IMR-90 (cell line): Measurements from ENCODE around the gene WSB1. TPM values are rescaled to one million over a fixed set of nuclear protein-coding genes. Genes with fewer than 3 reads are reported as not detected.
A peak's percentile ranks its signal among the peaks of the same experiment; 100 is the strongest.

Experiments
- ATAC-seq: fragments of 200-7000 bp; cut with Tn5 transposase; 2 replicates; pipeline ENCODE4 v1.9.1; 2020; ENCODE audit warnings: low read depth, mild to moderate bottlenecking, moderate library complexity
- BruUV-seq: library from RNA; stranded (reverse); fragments of 400-500 nt; replicated peaks from 2 replicates; lab custom pipeline; 2021; lab: Mats Ljungman, UMichigan
- CTCF ChIA-PET: fragments of 300-600 bp; formaldehyde crosslinking; extraction: SDS; loops from one replicate; lab custom pipeline; 2021; ENCODE audit warnings: antibody characterized with exemption; lab: Yijun Ruan, JAX
- POLR2A ChIA-PET: fragments of 300-600 bp; sonication (Branson Sonifier 250); formaldehyde crosslinking; loops from one replicate; lab custom pipeline; 2022; ENCODE audit warnings: antibody characterized with exemption; ENCODE audit not compliant: unreplicated experiment; lab: Charles Lee
- DNase-seq: peaks from one replicate; pipeline ENCODE4 v3.0.0; 2013
- H2AFZ ChIP-seq: replicated peaks from 2 replicates; pipeline ENCODE3; 2013; ENCODE audit warnings: low read length, mild to moderate bottlenecking; ENCODE audit not compliant: poor library complexity
- H2AK5ac ChIP-seq: 2 replicates; pipeline ENCODE4 v1.6.1; 2013; ENCODE audit warnings: low read depth, low read length, inconsistent platforms
- H2AK9ac ChIP-seq: replicated peaks from 2 replicates; pipeline ENCODE3; 2013; ENCODE audit warnings: mild to moderate bottlenecking, low read depth, low read length, moderate library complexity; ENCODE audit not compliant: poor library complexity
- H2BK120ac ChIP-seq: 2 replicates; pipeline ENCODE4 v1.6.1; 2013; ENCODE audit warnings: low read depth, low read length, inconsistent platforms
- H2BK15ac ChIP-seq: 3 replicates; pipeline ENCODE4 v1.6.1; 2013; ENCODE audit warnings: low read depth, low read length, inconsistent platforms
- H2BK20ac ChIP-seq: 2 replicates; pipeline ENCODE4 v1.6.1; 2013; ENCODE audit warnings: low read depth, mild to moderate bottlenecking, inconsistent platforms, low read length, moderate library complexity
- H2BK5ac ChIP-seq: 2 replicates; pipeline ENCODE4 v1.6.1; 2013; ENCODE audit warnings: mild to moderate bottlenecking, low read depth, low read length, inconsistent platforms; ENCODE audit not compliant: poor library complexity, severe bottlenecking
- H3K14ac ChIP-seq: replicated peaks from 2 replicates; pipeline ENCODE4 v1.6.1; 2013; ENCODE audit warnings: low read depth, low read length, inconsistent platforms
- H3K18ac ChIP-seq: 2 replicates; pipeline ENCODE4 v1.6.1; 2013; ENCODE audit warnings: low read depth, low read length, control low read depth
- H3K23ac ChIP-seq: 2 replicates; pipeline ENCODE4 v1.6.1; 2013; ENCODE audit warnings: low read depth, low read length, inconsistent platforms
- H3K27ac ChIP-seq: 2 replicates; pipeline ENCODE4 v1.5.1; 2013; ENCODE audit warnings: mild to moderate bottlenecking, control low read depth, low read length; ENCODE audit not compliant: insufficient read depth
- H3K27me3 ChIP-seq: 2 replicates; pipeline ENCODE4 v1.6.1; 2013; ENCODE audit warnings: low read length; ENCODE audit not compliant: control insufficient read depth, insufficient read depth
- H3K36me3 ChIP-seq: 2 replicates; pipeline ENCODE4 v1.6.1; 2013; ENCODE audit warnings: low read length, mixed read lengths; ENCODE audit not compliant: control insufficient read depth, insufficient read depth
- H3K4ac ChIP-seq: 2 replicates; pipeline ENCODE4 v1.6.1; 2013; ENCODE audit warnings: low read depth, low read length, inconsistent platforms
- H3K4me1 ChIP-seq: 2 replicates; pipeline ENCODE4 v1.6.1; 2013; ENCODE audit warnings: low read length, mixed read lengths; ENCODE audit not compliant: control insufficient read depth, insufficient read depth
- H3K4me2 ChIP-seq: 2 replicates; pipeline ENCODE4 v1.6.1; 2013; ENCODE audit warnings: low read depth, mild to moderate bottlenecking, control low read depth, low read length, moderate library complexity
- H3K4me3 ChIP-seq: 2 replicates; pipeline ENCODE4 v1.5.1; 2013; ENCODE audit warnings: low read depth, mild to moderate bottlenecking, control low read depth, low read length, moderate library complexity; ENCODE audit not compliant: insufficient read depth
- H3K56ac ChIP-seq: 2 replicates; pipeline ENCODE4 v1.6.1; 2013; ENCODE audit warnings: low read length, inconsistent platforms; ENCODE audit not compliant: insufficient read depth; ENCODE audit errors: extremely low read depth
- H3K79me1 ChIP-seq, 2 experiments: 2 replicates each; pipeline ENCODE4 v1.6.1; 2013; ENCODE audit warnings: low read length in 2 of 2, inconsistent platforms in 1 of 2, low read depth in 1 of 2
- H3K9ac ChIP-seq: 2 replicates; pipeline ENCODE4 v1.6.1; 2013; ENCODE audit warnings: low read depth, low read length, control low read depth
- H3K9me1 ChIP-seq: 2 replicates; pipeline ENCODE4 v1.6.1; 2013; ENCODE audit warnings: low read length, inconsistent platforms; ENCODE audit not compliant: insufficient read depth
- H3K9me3 ChIP-seq: 2 replicates; pipeline ENCODE4 v1.6.1; 2013; ENCODE audit warnings: low read length; ENCODE audit not compliant: control insufficient read depth, insufficient read depth
- H4K20me1 ChIP-seq: 2 replicates; pipeline ENCODE4 v1.6.1; 2013; ENCODE audit warnings: low read length, inconsistent platforms; ENCODE audit not compliant: insufficient read depth
- H4K5ac ChIP-seq: 2 replicates; pipeline ENCODE4 v1.6.1; 2013; ENCODE audit warnings: mild to moderate bottlenecking, low read depth, low read length, control low read depth
- H4K8ac ChIP-seq, 2 experiments: 2 replicates each; pipeline ENCODE4 v1.6.1; 2013; ENCODE audit warnings: low read depth in 2 of 2, low read length in 2 of 2, control low read depth in 1 of 2, inconsistent platforms in 1 of 2
- H4K91ac ChIP-seq: 2 replicates; pipeline ENCODE4 v1.6.1; 2013; ENCODE audit warnings: low read depth, low read length, inconsistent platforms; ENCODE audit not compliant: insufficient read depth
- BHLHE40 ChIP-seq: fragments of 150-350 bp; IDR thresholded peaks from 2 replicates; pipeline ENCODE4 v1.6.1; 2016; ENCODE audit warnings: mild to moderate bottlenecking, low read depth, low read length
- CEBPB ChIP-seq: IDR thresholded peaks from 2 replicates; pipeline ENCODE4 v1.6.1; 2012; ENCODE audit warnings: low read depth, low read length, improper control_type of control experiment
- CHD1 ChIP-seq: IDR thresholded peaks from 2 replicates; pipeline ENCODE4 v1.6.1; 2012; ENCODE audit warnings: low read depth, low read length, improper control_type of control experiment
- FOS ChIP-seq: fragments of 150-350 bp; IDR thresholded peaks from 2 replicates; pipeline ENCODE4 v1.6.1; 2016; ENCODE audit warnings: low read depth, low read length
- MAFK ChIP-seq: IDR thresholded peaks from 2 replicates; pipeline ENCODE4 v1.6.1; 2012; ENCODE audit warnings: low read depth, low read length, improper control_type of control experiment
- MAZ ChIP-seq: IDR thresholded peaks from 2 replicates; pipeline ENCODE4 v1.6.1; 2012; ENCODE audit warnings: low read depth, mild to moderate bottlenecking, low read length, improper control_type of control experiment, moderate library complexity, borderline replicate concordance
- MXI1 ChIP-seq: IDR thresholded peaks from 2 replicates; pipeline ENCODE4 v1.6.1; 2012; ENCODE audit warnings: low read depth, mild to moderate bottlenecking, low read length, moderate library complexity, borderline replicate concordance
- POLR2A ChIP-seq: IDR thresholded peaks from 2 replicates; pipeline ENCODE4 v1.6.1; 2012; ENCODE audit warnings: mild to moderate bottlenecking, low read depth, low read length
- RAD21 ChIP-seq: IDR thresholded peaks from 2 replicates; pipeline ENCODE4 v1.6.1; 2012; ENCODE audit warnings: low read length, improper control_type of control experiment
- RFX5 ChIP-seq: IDR thresholded peaks from 2 replicates; pipeline ENCODE4 v1.8.0; 2012; ENCODE audit warnings: low read depth, mild to moderate bottlenecking, low read length, moderate library complexity
- SMC3 ChIP-seq: fragments of 150-350 bp; IDR thresholded peaks from 2 replicates; pipeline ENCODE4 v1.6.1; 2016; ENCODE audit warnings: low read depth, mild to moderate bottlenecking, antibody characterized with exemption, low read length, moderate library complexity
- WGBS, 2 experiments: methylation state at CpG; one replicate each; pipeline versions ENCODE4 v1.1.5 to v1.1.7; 2013; ENCODE audit warnings: missing lambda C conversion rate in 2 of 2; ENCODE audit not compliant: insufficient read length in 1 of 2; ENCODE audit errors: extremely low coverage in 2 of 2; 5-methylcytosine and 5-hydroxymethylcytosine counted together
- dilution Hi-C: fragments of 300-500 bp; cut with HindIII; formaldehyde crosslinking; loops from one replicate; pipeline ENCODE4 v1.14.3; 2018; ENCODE audit warnings: low sequenced_read_pairs; ENCODE audit not compliant: unreplicated experiment
- in situ Hi-C: fragments of 300-500 bp; cut with MboI; formaldehyde crosslinking; loops from 3 replicates; pipeline ENCODE4 v1.14.3; 2019; ENCODE audit warnings: low sequenced_read_pairs, inconsistent platforms, mixed read lengths
- intact Hi-C: fragments of 100-400 bp; cut with micrococcal nuclease; formaldehyde crosslinking; loops from 2 replicates; pipeline ENCODE4 v1.10.0; 2022
- polyA plus RNA-seq, 3 experiments: library from polyadenylated mRNA; depleted of rRNA; stranded (reverse); fragments of >200 nt; gene quantifications; 2 replicates each; pipeline ENCODE4 v1.2.3, GENCODE V29; 2012; ENCODE audit warnings: low replicate concordance in 1 of 3
- total RNA-seq: library from RNA; depleted of rRNA; stranded (reverse); fragments of >200 nt; gene quantifications from 2 replicates; pipeline ENCODE4 v1.2.3, GENCODE V29; 2012
- TF ChIP-seq, protein P1 (sequence below): fragments of 150-350 bp; IDR thresholded peaks from 2 replicates; pipeline ENCODE4 v1.6.1; 2016; ENCODE audit warnings: low read depth, mild to moderate bottlenecking, low read length, moderate library complexity, borderline replicate concordance
- TF ChIP-seq, protein P2 (sequence below): conservative IDR thresholded peaks from 2 replicates; pipeline ENCODE4 v1.5.1; 2012; ENCODE audit warnings: mild to moderate bottlenecking, low read depth, low read length, improper control_type of control experiment
- TF ChIP-seq, protein P3 (sequence below): fragments of 150-350 bp; IDR thresholded peaks from 2 replicates; pipeline ENCODE4 v1.6.1; 2017; ENCODE audit warnings: mild to moderate bottlenecking, antibody characterized with exemption, low read length, low read depth

The WSB1 gene
- total and polyA plus RNA-seq, 2 of the 4 experiments (the other 2 are of a cell fraction) = 140 to 266 TPM

DNA sequence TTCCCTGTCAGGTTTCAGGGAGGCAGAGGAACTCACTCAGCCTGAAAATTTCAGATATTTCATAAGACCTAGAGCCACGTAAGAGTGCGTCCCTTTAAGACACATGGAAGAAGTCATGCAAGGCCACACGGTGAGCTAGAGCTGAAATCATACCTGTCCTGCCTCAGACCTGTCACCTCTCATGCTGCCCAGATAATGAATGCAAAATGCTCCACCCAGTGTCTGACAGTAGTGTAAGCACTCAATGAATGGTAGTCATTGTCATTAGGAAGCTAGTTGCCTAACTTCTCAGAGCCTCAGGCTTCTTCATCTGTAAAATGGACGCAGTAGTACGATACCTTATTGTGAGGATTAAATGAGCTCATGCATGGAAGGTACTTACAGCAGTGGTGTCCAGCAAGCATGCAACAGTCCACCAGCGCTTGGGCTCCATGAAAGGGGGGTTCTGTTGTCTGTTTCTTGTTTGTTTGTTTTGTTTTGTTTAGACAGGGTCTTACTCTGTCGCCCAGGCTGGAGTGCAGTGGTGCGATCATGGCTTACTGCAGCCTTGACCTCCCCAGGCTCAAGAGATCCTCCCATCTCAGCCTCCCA lies 60.7 kb downstream of the WSB1 start:
- Histone ChIP-seq H3K79me1 (peaks cover 7 to 19% of the 10 kb centered on the region in 2 experiments; a peak in 3 of 4 replicates), H4K8ac (peak overlapping the region; percentile 80 to 96; a peak in 2 of 4 replicates), H3K9me3 (no peaks in the 10 kb centered on the region), H2AK5ac (peak overlapping the region; percentile 96), H2AK9ac (no peak overlapping the region), H3K18ac (peak overlapping the region; percentile 83; the same call in 1 of the 2 replicates), H3K36me3 (no peaks in the 10 kb centered on the region), H3K4me3 (no peak overlapping the region), H3K56ac (no peak overlapping the region), H3K4me2 (no peak overlapping the region), H3K9ac (peak overlapping the region; percentile 73; the same call in 1 of the 2 replicates), H3K4ac (peak overlapping the region; percentile 92), H4K5ac (no peak overlapping the region; the same call in 1 of the 2 replicates), H3K14ac (0 out of 2 replicates have a peak overlapping the region, but pooled peaks have one; percentile 95), H2AFZ (peak overlapping the region; percentile 96), H3K9me1 (peaks cover 6% of the 10 kb centered on the region), H4K20me1 (no peaks in the 10 kb centered on the region), H2BK15ac (peak overlapping the region; percentile 86; the same call in 1 of the 3 replicates), H3K4me1 (peaks cover 8% of the 10 kb centered on the region), H3K27ac (peak overlapping the region; percentile 76; the same call in 1 of the 2 replicates), H4K91ac (peak overlapping the region; percentile 98), H2BK120ac (peak overlapping the region; percentile 92), H2BK5ac (no peak overlapping the region), H3K23ac (no peak overlapping the region), H2BK20ac (peak overlapping the region; percentile 90; the same call in 1 of the 2 replicates), H3K27me3 (no peaks in the 10 kb centered on the region)
- BruUV-seq = no TSS peak
- dilution Hi-C loops = no loop called here
- ChIA-PET CTCF (interaction anchor here (0.6 to 2.0 kb wide), 7 partner anchors 58 to 246 kb away, joined by 3 to 9 read pairs (median 4); no protein-coding TSS in a partner anchor), POLR2A (no interaction called here)
- no peak for DNase-seq
- no peak for ATAC-seq
- in situ Hi-C loops = loop anchor here (5.0 kb wide), 1 partner anchor 243 kb away; no protein-coding TSS in a partner anchor
- intact Hi-C loops = loop anchor here (5.0 kb wide), 2 partner anchors 78 to 188 kb away; no protein-coding TSS in a partner anchor
- WGBS, 2 experiments = 93% methylated on average over 3 of the region's 8 CpGs; no CpG with 5 or more reads in 1 of the 2 experiments
- TF ChIP-seq RAD21 (no peak), MAZ (no peak), FOS (no peak), POLR2A (no peak), MXI1 (no peak), CHD1 (no peak), CEBPB (no peak), BHLHE40 (no peak), SMC3 (no peak), MAFK (no peak), RFX5 (no peak)
- TF ChIP-seq, protein P1, sequence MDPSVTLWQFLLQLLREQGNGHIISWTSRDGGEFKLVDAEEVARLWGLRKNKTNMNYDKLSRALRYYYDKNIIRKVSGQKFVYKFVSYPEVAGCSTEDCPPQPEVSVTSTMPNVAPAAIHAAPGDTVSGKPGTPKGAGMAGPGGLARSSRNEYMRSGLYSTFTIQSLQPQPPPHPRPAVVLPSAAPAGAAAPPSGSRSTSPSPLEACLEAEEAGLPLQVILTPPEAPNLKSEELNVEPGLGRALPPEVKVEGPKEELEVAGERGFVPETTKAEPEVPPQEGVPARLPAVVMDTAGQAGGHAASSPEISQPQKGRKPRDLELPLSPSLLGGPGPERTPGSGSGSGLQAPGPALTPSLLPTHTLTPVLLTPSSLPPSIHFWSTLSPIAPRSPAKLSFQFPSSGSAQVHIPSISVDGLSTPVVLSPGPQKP = no peak
- TF ChIP-seq, protein P2, sequence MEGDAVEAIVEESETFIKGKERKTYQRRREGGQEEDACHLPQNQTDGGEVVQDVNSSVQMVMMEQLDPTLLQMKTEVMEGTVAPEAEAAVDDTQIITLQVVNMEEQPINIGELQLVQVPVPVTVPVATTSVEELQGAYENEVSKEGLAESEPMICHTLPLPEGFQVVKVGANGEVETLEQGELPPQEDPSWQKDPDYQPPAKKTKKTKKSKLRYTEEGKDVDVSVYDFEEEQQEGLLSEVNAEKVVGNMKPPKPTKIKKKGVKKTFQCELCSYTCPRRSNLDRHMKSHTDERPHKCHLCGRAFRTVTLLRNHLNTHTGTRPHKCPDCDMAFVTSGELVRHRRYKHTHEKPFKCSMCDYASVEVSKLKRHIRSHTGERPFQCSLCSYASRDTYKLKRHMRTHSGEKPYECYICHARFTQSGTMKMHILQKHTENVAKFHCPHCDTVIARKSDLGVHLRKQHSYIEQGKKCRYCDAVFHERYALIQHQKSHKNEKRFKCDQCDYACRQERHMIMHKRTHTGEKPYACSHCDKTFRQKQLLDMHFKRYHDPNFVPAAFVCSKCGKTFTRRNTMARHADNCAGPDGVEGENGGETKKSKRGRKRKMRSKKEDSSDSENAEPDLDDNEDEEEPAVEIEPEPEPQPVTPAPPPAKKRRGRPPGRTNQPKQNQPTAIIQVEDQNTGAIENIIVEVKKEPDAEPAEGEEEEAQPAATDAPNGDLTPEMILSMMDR = no peak
- TF ChIP-seq, protein P3, sequence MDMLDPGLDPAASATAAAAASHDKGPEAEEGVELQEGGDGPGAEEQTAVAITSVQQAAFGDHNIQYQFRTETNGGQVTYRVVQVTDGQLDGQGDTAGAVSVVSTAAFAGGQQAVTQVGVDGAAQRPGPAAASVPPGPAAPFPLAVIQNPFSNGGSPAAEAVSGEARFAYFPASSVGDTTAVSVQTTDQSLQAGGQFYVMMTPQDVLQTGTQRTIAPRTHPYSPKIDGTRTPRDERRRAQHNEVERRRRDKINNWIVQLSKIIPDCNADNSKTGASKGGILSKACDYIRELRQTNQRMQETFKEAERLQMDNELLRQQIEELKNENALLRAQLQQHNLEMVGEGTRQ = no peak
